ENCODE measurements around the gene GLI2. TPM values are rescaled to one million over a fixed set of nuclear protein-coding genes. Genes with fewer than 3 reads are reported as not detected.

GLI2 gene
- total RNA-seq, 3 donors from 2014 or later: 0.28 to 0.30 TPM; not detected in 1

DNA sequence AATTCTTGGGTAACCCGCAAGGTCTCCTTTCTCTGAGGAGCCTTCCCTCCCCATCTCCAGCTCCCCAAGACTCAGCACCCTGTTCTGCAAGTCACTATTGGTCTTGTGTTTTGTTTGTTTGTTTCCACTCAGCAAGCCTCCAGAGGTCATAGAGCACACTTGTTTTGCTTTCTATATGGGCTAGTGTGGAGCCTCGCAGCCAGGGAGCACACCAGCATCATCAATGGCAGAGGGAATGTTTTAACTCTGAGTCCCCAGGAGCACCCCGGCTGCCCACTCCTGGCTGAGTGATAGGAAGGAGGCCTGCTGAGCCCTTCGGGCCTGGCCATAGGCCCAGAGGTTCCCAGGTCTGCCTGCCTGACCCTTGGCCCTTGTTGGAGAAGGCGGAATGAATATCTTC, 36.6 kb downstream of the GLI2 start:
- DNase-seq (no peak), ATAC-seq (no peak)
- H3K4me1 Mint-ChIP-seq (ENCODE audit: low read depth): no peaks in the 10 kb centered on the region
- H3K36me3 Mint-ChIP-seq (ENCODE audit: insufficient read depth): no peaks in the 10 kb centered on the region
- H3K4me3 Mint-ChIP-seq: no peak overlapping the region
- H3K9me3 Mint-ChIP-seq: no peaks in the 10 kb centered on the region
- H3K27me3 Mint-ChIP-seq (ENCODE audit: low read depth): no peaks in the 10 kb centered on the region

DNA sequence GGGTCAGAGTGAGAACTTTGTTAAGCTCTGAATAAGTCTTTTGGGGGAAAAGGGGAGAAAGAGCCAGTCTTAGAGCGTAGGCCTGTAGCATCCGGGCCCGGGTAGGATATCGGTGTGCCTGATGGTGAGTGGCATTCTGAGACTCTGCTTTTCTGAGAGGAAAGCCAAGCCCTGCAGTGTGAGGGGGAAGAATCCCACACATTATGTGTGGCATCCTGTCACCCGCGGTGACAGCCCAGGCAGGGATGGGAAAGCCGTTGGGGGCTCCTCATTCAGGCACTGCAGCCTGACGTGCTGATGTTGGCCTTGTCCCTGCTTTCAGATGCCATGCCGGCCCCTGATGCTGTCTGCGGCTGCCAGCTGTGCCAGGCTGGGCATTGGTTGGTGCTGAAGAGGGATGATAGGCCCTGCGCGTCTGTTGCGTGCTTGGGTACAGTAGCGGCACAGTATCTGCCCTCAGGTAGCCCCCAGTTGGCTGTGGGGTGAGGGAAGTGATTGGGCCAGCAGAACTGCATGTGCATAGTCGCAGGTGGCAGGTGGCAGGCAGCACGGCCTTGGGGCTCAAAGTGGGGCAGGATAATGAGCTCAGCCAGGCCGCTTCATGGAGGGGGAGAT, 37.6 kb downstream of the GLI2 start:
- ATAC-seq: no peak
- Mint-ChIP-seq H3K4me3 (no peak overlapping the region), H3K27me3 (ENCODE audit: low read depth) (no peaks in the 10 kb centered on the region), H3K9me3 (no peaks in the 10 kb centered on the region), H3K36me3 (ENCODE audit: insufficient read depth) (no peaks in the 10 kb centered on the region), H3K4me1 (ENCODE audit: low read depth) (no peaks in the 10 kb centered on the region)
- DNase-seq: no peak

DNA sequence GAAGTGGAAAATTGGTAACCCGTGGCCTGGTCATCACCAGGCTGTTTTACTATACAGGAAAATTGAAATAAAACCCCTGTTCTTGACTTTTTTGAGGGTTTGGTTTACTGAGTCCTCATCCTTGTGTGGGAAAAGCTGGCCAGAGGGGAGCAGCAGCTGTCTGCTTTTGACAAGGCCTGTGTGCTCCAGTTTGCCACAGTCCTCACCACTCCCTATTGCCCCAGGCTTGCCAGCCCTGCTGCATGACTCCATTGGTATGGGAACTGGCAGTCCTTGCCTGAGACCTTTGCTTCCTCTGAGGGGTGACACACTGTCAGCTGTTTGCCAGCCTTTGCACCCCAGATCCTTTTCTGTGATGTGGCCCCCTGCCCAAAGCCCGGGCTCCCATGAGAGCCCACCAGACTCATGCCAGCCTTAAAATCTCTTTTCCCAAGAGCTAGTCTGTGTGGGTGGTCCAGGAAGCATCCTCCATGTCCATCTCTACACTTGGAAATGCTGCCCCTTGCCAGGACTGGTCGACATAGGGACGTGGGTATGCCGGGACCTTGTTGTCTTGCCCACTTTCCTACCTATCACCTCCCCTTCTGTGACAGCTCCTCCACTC, 39.0 kb downstream of the GLI2 start:
- H3K9me3 Mint-ChIP-seq: no peaks in the 10 kb centered on the region
- H3K4me3 Mint-ChIP-seq: no peak overlapping the region
- no peaks in the 10 kb centered on the region for H3K4me1 Mint-ChIP-seq (ENCODE audit: low read depth)
- no peak for ATAC-seq
- no peaks in the 10 kb centered on the region for H3K27me3 Mint-ChIP-seq (ENCODE audit: low read depth)
- no peak for DNase-seq
- no peaks in the 10 kb centered on the region for H3K36me3 Mint-ChIP-seq (ENCODE audit: insufficient read depth)

DNA sequence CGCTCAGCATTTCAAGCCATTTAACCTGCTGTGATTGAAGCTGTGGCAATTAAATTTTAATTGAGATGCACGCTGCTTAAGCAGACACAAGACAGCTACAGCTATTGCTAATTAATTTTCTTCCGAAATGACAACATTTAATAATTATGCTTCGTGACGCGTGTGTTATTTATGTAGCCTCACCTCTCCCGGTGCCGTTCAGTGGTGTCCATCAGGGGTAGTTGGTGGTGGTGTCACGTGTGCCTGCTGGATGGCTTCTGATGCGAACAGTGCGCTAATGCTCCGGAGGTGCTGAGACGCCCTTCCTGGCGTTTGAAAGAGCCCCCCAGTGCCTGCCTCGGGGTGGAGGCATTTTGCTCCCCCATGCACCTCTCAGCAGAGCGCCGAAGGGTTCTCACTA, 39.5 kb downstream of the GLI2 start:
- ATAC-seq: no peak
- Mint-ChIP-seq H3K27me3 (ENCODE audit: low read depth) (no peaks in the 10 kb centered on the region), H3K9me3 (no peaks in the 10 kb centered on the region), H3K36me3 (ENCODE audit: insufficient read depth) (no peaks in the 10 kb centered on the region), H3K4me1 (ENCODE audit: low read depth) (no peaks in the 10 kb centered on the region), H3K4me3 (no peak overlapping the region)
- DNase-seq: no peak

DNA sequence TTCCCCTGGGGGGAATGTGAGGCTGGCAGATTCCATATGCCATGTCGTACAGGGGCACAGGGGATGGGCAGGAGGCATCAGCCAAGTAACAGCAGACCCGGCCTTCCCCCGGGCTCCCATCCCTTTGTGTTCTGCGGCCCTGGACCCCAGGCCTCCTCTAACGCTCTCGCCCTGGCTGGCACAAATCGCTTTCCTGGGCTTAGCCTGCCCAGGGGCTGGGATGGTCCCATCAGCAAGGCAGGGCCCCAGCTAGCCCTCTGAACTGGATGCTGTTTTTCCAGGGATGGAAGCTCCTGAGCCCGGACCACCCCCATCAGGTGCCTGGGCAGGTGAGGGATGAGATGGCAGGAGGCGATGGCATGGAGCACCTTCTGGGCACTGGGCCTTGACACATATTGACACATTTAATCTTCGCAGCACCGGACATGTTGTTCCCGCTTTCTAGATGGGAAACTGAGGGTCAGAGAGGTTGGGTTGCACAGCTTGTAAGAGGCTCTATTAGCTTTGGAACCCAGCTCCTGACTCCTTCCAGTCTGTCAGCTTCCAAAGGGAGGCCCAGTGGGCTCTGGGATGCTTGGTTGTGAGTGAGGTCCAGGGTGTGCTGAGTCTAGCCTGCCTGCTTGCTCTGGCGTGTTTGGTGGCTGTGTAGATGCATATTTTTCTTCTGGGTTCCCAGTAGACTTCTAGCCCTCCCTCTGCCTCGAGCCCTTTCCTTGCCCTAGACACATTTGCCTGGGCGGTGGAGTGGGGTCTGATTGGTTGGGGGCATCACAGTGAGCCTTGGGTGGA, 40.3 kb downstream of the GLI2 start:
- H3K36me3 Mint-ChIP-seq (ENCODE audit: insufficient read depth): no peaks in the 10 kb centered on the region
- no peaks in the 10 kb centered on the region for H3K27me3 Mint-ChIP-seq (ENCODE audit: low read depth)
- no peak overlapping the region for H3K4me3 Mint-ChIP-seq
- DNase-seq (no peak), ATAC-seq (no peak)
- H3K4me1 Mint-ChIP-seq (ENCODE audit: low read depth): no peaks in the 10 kb centered on the region
- no peaks in the 10 kb centered on the region for H3K9me3 Mint-ChIP-seq

DNA sequence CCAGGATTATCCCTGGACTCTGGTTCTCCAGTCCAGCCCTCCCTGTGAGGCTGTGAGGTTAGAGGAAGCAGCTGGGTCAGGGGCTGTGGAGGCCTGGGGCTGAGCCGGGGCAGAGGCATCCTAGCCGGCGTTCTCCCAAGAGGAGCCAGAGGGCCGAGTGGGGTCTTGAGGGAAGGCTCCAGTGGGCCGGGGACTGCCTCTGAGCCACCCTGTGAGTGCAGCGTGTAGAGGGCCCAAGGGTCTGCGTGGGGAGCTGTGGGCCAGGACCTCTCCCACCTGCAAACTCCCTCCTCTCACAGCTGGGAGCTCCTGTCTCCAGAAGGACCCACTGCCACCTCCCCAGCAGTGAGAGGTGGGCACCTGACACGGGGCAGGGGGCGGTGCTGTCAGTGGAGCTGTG, 41.0 kb downstream of the GLI2 start:
- DNase-seq: no peak
- H3K36me3 Mint-ChIP-seq (ENCODE audit: insufficient read depth): no peaks in the 10 kb centered on the region
- ATAC-seq: no peak
- no peaks in the 10 kb centered on the region for H3K9me3 Mint-ChIP-seq
- H3K4me3 Mint-ChIP-seq: no peak overlapping the region
- no peaks in the 10 kb centered on the region for H3K4me1 Mint-ChIP-seq (ENCODE audit: low read depth)
- no peaks in the 10 kb centered on the region for H3K27me3 Mint-ChIP-seq (ENCODE audit: low read depth)

- Mint-ChIP-seq H3K36me3 (ENCODE audit: insufficient read depth) (no peaks in the 10 kb centered on the region), H3K4me1 (ENCODE audit: low read depth) (no peaks in the 10 kb centered on the region), H3K27me3 (ENCODE audit: low read depth) (no peaks in the 10 kb centered on the region), H3K4me3 (no peak overlapping the region), H3K9me3 (no peaks in the 10 kb centered on the region)
- no peak for DNase-seq
- ATAC-seq: no peak
These were observed 41.6 kb downstream of the GLI2 start for GRCh38 chr2:120777170-120777751.

GRCh38 chr2:120777787-120778186, 42.1 kb downstream of the GLI2 start:
- no peaks in the 10 kb centered on the region for H3K4me1 Mint-ChIP-seq (ENCODE audit: low read depth)

GRCh38 chr2:120778244-120778643, 42.6 kb downstream of the GLI2 start:
- no peak for DNase-seq
- Mint-ChIP-seq H3K4me3 (no peak overlapping the region), H3K36me3 (ENCODE audit: insufficient read depth) (no peaks in the 10 kb centered on the region), H3K9me3 (no peaks in the 10 kb centered on the region), H3K27me3 (ENCODE audit: low read depth) (no peaks in the 10 kb centered on the region), H3K4me1 (ENCODE audit: low read depth) (peaks cover 2% of the 10 kb centered on the region)
- ATAC-seq: no peak

More at GRCh38 chr2:120777787-120778186, 42.1 kb downstream of the GLI2 start:
- Mint-ChIP-seq H3K36me3 (ENCODE audit: insufficient read depth) (no peaks in the 10 kb centered on the region), H3K9me3 (no peaks in the 10 kb centered on the region), H3K4me3 (no peak overlapping the region), H3K27me3 (ENCODE audit: low read depth) (no peaks in the 10 kb centered on the region)
- DNase-seq (no peak), ATAC-seq (no peak)

DNA sequence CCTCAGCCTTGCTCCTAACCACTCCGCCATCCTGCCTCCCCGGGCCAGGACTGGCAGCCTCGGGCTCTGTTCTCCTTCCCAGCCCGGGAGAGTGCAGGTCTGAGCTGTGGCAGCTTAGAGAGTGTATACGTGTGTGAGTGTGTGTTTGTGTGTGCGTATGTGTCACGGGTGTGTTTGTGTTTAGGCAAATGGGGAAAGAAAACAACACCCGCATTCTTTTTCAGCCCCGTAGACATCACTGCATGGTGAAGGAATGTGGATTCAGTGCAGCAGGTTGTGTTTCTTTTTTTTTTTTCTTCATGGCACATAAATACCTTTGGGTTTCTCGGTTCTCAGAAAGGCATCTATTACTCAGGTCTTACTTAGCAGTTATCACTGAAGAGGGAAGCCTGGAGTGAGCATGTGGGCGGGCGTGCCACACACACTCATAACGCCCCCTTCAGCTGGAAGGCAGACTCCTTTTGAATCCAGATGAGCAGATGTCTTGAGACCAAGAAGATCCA, 44.2 kb downstream of the GLI2 start:
- H3K27me3 Mint-ChIP-seq (ENCODE audit: low read depth): no peaks in the 10 kb centered on the region
- peaks cover 4% of the 10 kb centered on the region for H3K4me1 Mint-ChIP-seq (ENCODE audit: low read depth)
- no peak overlapping the region for H3K4me3 Mint-ChIP-seq
- ATAC-seq (no peak), DNase-seq (no peak)
- H3K36me3 Mint-ChIP-seq (ENCODE audit: insufficient read depth): no peaks in the 10 kb centered on the region
- no peaks in the 10 kb centered on the region for H3K9me3 Mint-ChIP-seq

GRCh38 chr2:120780402-120780801, 44.7 kb downstream of the GLI2 start:
- H3K27me3 Mint-ChIP-seq (ENCODE audit: low read depth): no peaks in the 10 kb centered on the region
- H3K36me3 Mint-ChIP-seq (ENCODE audit: insufficient read depth): no peaks in the 10 kb centered on the region
- no peaks in the 10 kb centered on the region for H3K9me3 Mint-ChIP-seq
- no peak overlapping the region for H3K4me3 Mint-ChIP-seq
- H3K4me1 Mint-ChIP-seq (ENCODE audit: low read depth): peaks cover 4% of the 10 kb centered on the region
- no peak for DNase-seq
- no peak for ATAC-seq

- DNase-seq (no peak), ATAC-seq (no peak)
- no peaks in the 10 kb centered on the region for H3K27me3 Mint-ChIP-seq (ENCODE audit: low read depth)
- no peaks in the 10 kb centered on the region for H3K36me3 Mint-ChIP-seq (ENCODE audit: insufficient read depth)
- no peaks in the 10 kb centered on the region for H3K9me3 Mint-ChIP-seq
- peaks cover 4% of the 10 kb centered on the region for H3K4me1 Mint-ChIP-seq (ENCODE audit: low read depth)
- H3K4me3 Mint-ChIP-seq: no peak overlapping the region
These were observed 47.7 kb downstream of the GLI2 start for GRCh38 chr2:120783371-120783791.

DNA sequence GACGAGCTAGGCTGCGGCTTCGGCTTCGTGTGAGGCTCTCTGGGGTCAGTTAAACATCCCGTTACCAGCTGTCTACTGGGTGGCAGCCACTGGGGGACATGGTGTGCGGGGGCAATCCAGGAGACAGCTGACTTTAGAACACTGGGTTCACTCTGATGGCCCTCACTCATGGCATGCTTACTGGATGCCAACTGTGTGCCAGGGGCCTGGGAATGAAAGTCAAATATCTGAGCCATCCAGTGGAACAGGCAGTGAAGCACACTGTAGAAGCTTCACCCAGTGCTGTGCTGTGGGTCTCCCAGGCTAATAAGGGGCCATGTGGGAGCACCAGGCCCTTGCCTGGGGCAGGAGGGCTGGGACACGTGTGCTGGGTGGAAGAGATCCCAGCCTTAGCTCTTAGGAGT, 48.3 kb downstream of the GLI2 start:
- ATAC-seq (no peak), DNase-seq (no peak)
- Mint-ChIP-seq H3K27me3 (ENCODE audit: low read depth) (no peaks in the 10 kb centered on the region), H3K4me3 (no peak overlapping the region), H3K4me1 (ENCODE audit: low read depth) (peaks cover 4% of the 10 kb centered on the region), H3K36me3 (ENCODE audit: insufficient read depth) (no peaks in the 10 kb centered on the region), H3K9me3 (no peaks in the 10 kb centered on the region)

All from activated T-cell treated with anti-CD3 and anti-CD28 coated beads, Interleukin-2, amount 50 U/mL, for 4 hours (primary cell).